K562 (cell line): ENCODE data around the gene MXRA7. TPM values are rescaled to one million over a fixed set of nuclear protein-coding genes. Genes with fewer than 3 reads are reported as not detected.

ENCODE experiments used
- ATAC-seq: fragments of 200-7000 bp; cut with Tn5 transposase; 3 replicates; pipeline ENCODE4 v1.9.1; 2020; ENCODE audit warnings: moderate library complexity
- BruUV-seq: library from RNA; stranded (reverse); fragments of 400-500 nt; replicated peaks from 2 replicates; lab custom pipeline; 2021; lab: Mats Ljungman, UMichigan
- CTCF ChIA-PET: fragments of 300-600 bp; formaldehyde crosslinking; extraction: SDS; loops from one replicate; lab custom pipeline; 2021; ENCODE audit warnings: low intra/inter-chr PET ratio; lab: Yijun Ruan, JAX
- POLR2A ChIA-PET: fragments of 300-600, 350-650 bp; sonication (Branson Sonifier 250); formaldehyde crosslinking; extraction: SDS; loops from one replicate; lab custom pipeline; 2021; ENCODE audit warnings: antibody characterized with exemption, inconsistent platforms; lab: Yijun Ruan, JAX
- DNase-seq, 4 experiments: peaks; one replicate each; pipeline versions ENCODE4 v3.0.0 to v3.0.0-alpha.2; 2011 to 2018; ENCODE audit warnings: low spot score in 3 of 4, mixed read lengths in 3 of 4; ENCODE audit errors: extremely low read depth in 1 of 4
- FAIRE-seq: peaks from 2 replicates; lab custom pipeline; 2011; peaks lifted over from hg19 to GRCh38; lab: Jason Lieb, UNC
- H2AFZ ChIP-seq: 2 replicates; pipeline ENCODE4 v1.6.0; 2011; ENCODE audit warnings: low read depth, low read length, control low read depth, inconsistent platforms
- H3K27ac ChIP-seq: fragments of 200-600 bp; 3 replicates; pipeline ENCODE4 v1.8.0; 2011; ENCODE audit warnings: low read depth, mild to moderate bottlenecking, control low read depth, inconsistent platforms, low read length, moderate library complexity, mixed read lengths; ENCODE audit errors: extremely low read depth
- H3K27me3 ChIP-seq, 2 experiments: fragments of 300-600 bp in 1 of 2; 2 replicates in 1 of 2; 3 replicates in 1 of 2; pipeline versions ENCODE4 v1.6.0 to v1.8.0; 2011; ENCODE audit warnings: inconsistent platforms in 2 of 2, low read length in 2 of 2, mild to moderate bottlenecking in 1 of 2, mixed read lengths in 1 of 2, moderate library complexity in 1 of 2; ENCODE audit not compliant: control insufficient read depth in 2 of 2, insufficient read depth in 2 of 2
- H3K36me3 ChIP-seq: fragments of 300-600 bp; 3 replicates; pipeline ENCODE4 v1.8.0; 2011; ENCODE audit warnings: mild to moderate bottlenecking, low read length, inconsistent platforms; ENCODE audit not compliant: control insufficient read depth, insufficient read depth
- H3K4me1 ChIP-seq, 2 experiments: fragments of 200-600 bp in 1 of 2; replicated peaks in 1 of 2; 2 replicates in 1 of 2; 3 replicates in 1 of 2; pipeline versions ENCODE4 v1.5.1 to v1.8.0; 2011; ENCODE audit warnings: inconsistent platforms in 2 of 2, low read length in 2 of 2, mild to moderate bottlenecking in 1 of 2, mixed read lengths in 1 of 2, moderate library complexity in 1 of 2; ENCODE audit not compliant: control insufficient read depth in 2 of 2, insufficient read depth in 2 of 2
- H3K4me2 ChIP-seq: 2 replicates; pipeline ENCODE4 v1.6.1; 2011; ENCODE audit warnings: low read length, control low read depth, inconsistent platforms, mixed read lengths; ENCODE audit not compliant: insufficient read depth
- H3K4me3 ChIP-seq: fragments of 200-600 bp; sonication (generic), shearing (Covaris generic); 2 replicates; pipeline ENCODE4 v1.5.1; 2016; ENCODE audit warnings: control low read depth, inconsistent platforms
- H3K79me2 ChIP-seq: fragments of 200-600 bp; 3 replicates; pipeline ENCODE4 v1.8.0; 2011; ENCODE audit warnings: low read length, inconsistent platforms; ENCODE audit not compliant: control insufficient read depth, insufficient read depth
- H3K9ac ChIP-seq, 2 experiments: 2 replicates each; pipeline versions ENCODE4 v1.6.0 to v1.6.1; 2011; ENCODE audit warnings: low read depth in 2 of 2, low read length in 2 of 2, control low read depth in 1 of 2, inconsistent platforms in 1 of 2, mild to moderate bottlenecking in 1 of 2, mixed read lengths in 1 of 2; ENCODE audit not compliant: insufficient read depth in 1 of 2
- H3K9me1 ChIP-seq: one replicate; pipeline ENCODE4 v1.6.0; 2011; ENCODE audit warnings: inconsistent platforms, mild to moderate bottlenecking, low read length, moderate library complexity; ENCODE audit not compliant: control insufficient read depth, insufficient read depth
- H3K9me3 ChIP-seq: replicated peaks from 2 replicates; pipeline ENCODE4 v1.5.1; 2011; ENCODE audit warnings: low read depth, low read length, inconsistent platforms; ENCODE audit not compliant: control insufficient read depth, insufficient read depth
- H4K20me1 ChIP-seq: replicated peaks from 2 replicates; pipeline ENCODE4 v1.6.1; 2011; ENCODE audit warnings: low read length, inconsistent platforms, mixed read lengths; ENCODE audit not compliant: control insufficient read depth, insufficient read depth
- ARHGAP35 ChIP-seq: fragments of 450-650 bp; IDR thresholded peaks from 2 replicates; pipeline ENCODE4 v1.6.1; 2018; ENCODE audit not compliant: partially characterized antibody
- DPF2 ChIP-seq: fragments of 450-650 bp; IDR thresholded peaks from 2 replicates; pipeline ENCODE4 v1.6.1; 2016
- EP400 ChIP-seq: fragments of 450-650 bp; IDR thresholded peaks from 2 replicates; pipeline ENCODE4 v1.6.1; 2017; ENCODE audit warnings: antibody characterized with exemption, mild to moderate bottlenecking, moderate library complexity
- ESRRB ChIP-seq: fragments of 250-450 bp; sonication (Bioruptor Pico); IDR thresholded peaks from 2 replicates; pipeline ENCODE4 v1.5.0; 2020; ENCODE audit warnings: mild to moderate bottlenecking, moderate library complexity, borderline replicate concordance
- FOXJ2 ChIP-seq: fragments of 200-800 bp; sonication (Bioruptor generic); IDR thresholded peaks from 2 replicates; pipeline ENCODE4 v1.6.1; 2016; ENCODE audit warnings: missing genetic modification characterization, missing compliant biosample characterization
- HDGF ChIP-seq: fragments of 450-650 bp; IDR thresholded peaks from 2 replicates; pipeline ENCODE4 v1.6.1; 2016
- HSF4 ChIP-seq: fragments of 250-450 bp; sonication (Bioruptor Pico); IDR thresholded peaks from 2 replicates; pipeline ENCODE4 v2.1.2; 2022; ENCODE audit warnings: mild to moderate bottlenecking, moderate library complexity, borderline replicate concordance
- MTA1 ChIP-seq: fragments of 450-650 bp; IDR thresholded peaks from 2 replicates; pipeline ENCODE4 v1.6.1; 2017; ENCODE audit warnings: borderline replicate concordance
- RBM22 ChIP-seq: fragments of 200-400 bp; formaldehyde crosslinking; IDR thresholded peaks from 2 replicates; pipeline ENCODE4 v1.6.1; 2018; ENCODE audit warnings: low read length, low read depth; ENCODE audit not compliant: poor library complexity, severe bottlenecking
- TFAM ChIP-seq: fragments of 250-450 bp; sonication (Bioruptor Pico); conservative IDR thresholded peaks from 2 replicates; pipeline ENCODE4 v1.5.0; 2021; ENCODE audit warnings: mild to moderate bottlenecking, moderate library complexity
- ZC3H11A ChIP-seq: IDR thresholded peaks from 2 replicates; pipeline ENCODE4 v1.6.1; 2012; ENCODE audit warnings: low read depth, low read length, improper control_type of control experiment
- ZFP30 ChIP-seq: fragments of 250-450 bp; sonication (Bioruptor Pico); IDR thresholded peaks from 2 replicates; pipeline ENCODE4 v1.8.0; 2022; ENCODE audit warnings: moderate library complexity, mild to moderate bottlenecking, inconsistent platforms, borderline replicate concordance
- ZNF586 ChIP-seq: fragments of 450-650 bp; formaldehyde crosslinking; conservative IDR thresholded peaks from 2 replicates; pipeline ENCODE4 v1.4.0; 2020; ENCODE audit warnings: mild to moderate bottlenecking, moderate library complexity
- WGBS: fragments of 100-300 bp; shearing (Covaris generic); methylation state at CpG from one replicate; pipeline ENCODE4 v1.1.6; 2016; ENCODE audit warnings: low coverage, mixed read lengths; ENCODE audit not compliant: insufficient coverage; ENCODE audit errors: missing lambda C conversion rate; 5-methylcytosine and 5-hydroxymethylcytosine counted together
- in situ Hi-C: fragments of 300-500 bp; cut with MboI; formaldehyde crosslinking; loops from 4 replicates; pipeline ENCODE4 v1.15.0; 2018; ENCODE audit warnings: inconsistent platforms, mixed read lengths
- intact Hi-C: fragments of 100-400 bp; cut with micrococcal nuclease; formaldehyde crosslinking; loops from 2 replicates; pipeline ENCODE4 v1.14.2; 2022
- polyA plus RNA-seq, 8 experiments: library from polyadenylated mRNA; depleted of rRNA in 4 of 8; stranded (reverse) in 5 of 8; unstranded in 3 of 8; fragments of >200 nt; fragmentation: Nextera tagmentation in 2 of 8; fragmentation: Illumina TruSeq in 1 of 8; extraction: Ambion mirVana in 2 of 8; extraction: Trizol in 1 of 8; gene quantifications; 2 replicates each; pipeline versions ENCODE4 v1.2.1 to v1.2.3, GENCODE V29; 2011 to 2014; ENCODE audit warnings: inconsistent platforms in 1 of 8, missing spikeins in 1 of 8
- total RNA-seq, 7 experiments: library from RNA; depleted of rRNA in 6 of 7; stranded (reverse); fragments of >200 nt in 6 of 7; fragmentation: Illumina TruSeq in 2 of 7; extraction: Trizol in 2 of 7; gene quantifications; 2 replicates each; pipeline versions ENCODE4 v1.2.1 to v1.2.3, GENCODE V29; 2011 to 2021; ENCODE audit warnings: low replicate concordance in 1 of 7
- TF ChIP-seq, protein P1 (sequence below), 2 experiments: fragments of 150-350 bp in 1 of 2; IDR thresholded peaks; 2 replicates each; pipeline ENCODE4 v1.6.1; 2012 to 2016; ENCODE audit warnings: low read depth in 2 of 2, low read length in 2 of 2, mild to moderate bottlenecking in 1 of 2, moderate library complexity in 1 of 2
- TF ChIP-seq, protein P2 (sequence below): fragments of 250-450 bp; sonication (Bioruptor Pico); IDR thresholded peaks from 2 replicates; pipeline ENCODE4 v1.5.0; 2021; ENCODE audit warnings: mild to moderate bottlenecking, borderline replicate concordance

MXRA7 gene
- total and polyA plus RNA-seq, 9 of the 15 experiments (the other 6 are each of a cell fraction or from before 2014, with no cell fraction given) = 2.6 to 38.4 (median 14.3) TPM

DNA sequence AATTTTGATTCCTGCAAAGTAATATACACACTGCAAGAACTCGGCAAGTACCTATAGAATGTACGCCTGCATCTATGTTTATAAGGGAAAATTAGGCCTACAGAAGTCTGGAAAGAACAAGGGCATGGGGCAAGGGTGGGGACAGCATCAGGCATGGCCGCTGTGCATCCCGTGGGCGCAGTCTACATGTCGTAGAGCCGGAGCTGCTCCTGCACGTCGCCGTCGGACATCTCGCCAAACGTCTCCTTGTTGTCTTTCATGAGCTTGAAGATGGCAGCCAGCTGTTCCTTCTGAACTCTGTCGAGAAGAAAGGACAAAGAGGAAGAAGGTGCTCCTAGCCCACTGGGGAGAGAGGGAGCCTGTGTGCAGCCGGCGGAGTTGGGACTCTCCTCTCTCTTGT is 33.4 kb downstream of the MXRA7 start:
- 76% methylated on average over 15 of the region's 16 CpGs for WGBS
- in situ Hi-C loops = no loop called here
- H3K36me3 ChIP-seq = no peaks in the 10 kb centered on the region
- H3K9me3 ChIP-seq = no peaks in the 10 kb centered on the region
- no peaks in the 10 kb centered on the region for H3K27me3 ChIP-seq
- H3K9me1 ChIP-seq = no peaks in the 10 kb centered on the region
- H3K4me2 ChIP-seq = no peak overlapping the region
- intact Hi-C loops = no loop called here
- no peak for DNase-seq
- no peak for FAIRE-seq
- H3K79me2 ChIP-seq = peaks cover 1% of the 10 kb centered on the region; the same call in 1 of the 3 replicates
- CTCF ChIA-PET = no interaction called here
- no peak overlapping the region for H3K9ac ChIP-seq
- no peak for TF ChIP-seq HSF4
- TF ChIP-seq ZNF586 (CRISPR knock-in tag) = no peak
- no peak for TF ChIP-seq DPF2
- TF ChIP-seq ESRRB (CRISPR knock-in tag) = no peak
- TF ChIP-seq RBM22 = no peak
- no peak for TF ChIP-seq ARHGAP35
- no peak for TF ChIP-seq EP400
- no peak for TF ChIP-seq ZFP30
- no peak for TF ChIP-seq MTA1
- TF ChIP-seq, protein P1, sequence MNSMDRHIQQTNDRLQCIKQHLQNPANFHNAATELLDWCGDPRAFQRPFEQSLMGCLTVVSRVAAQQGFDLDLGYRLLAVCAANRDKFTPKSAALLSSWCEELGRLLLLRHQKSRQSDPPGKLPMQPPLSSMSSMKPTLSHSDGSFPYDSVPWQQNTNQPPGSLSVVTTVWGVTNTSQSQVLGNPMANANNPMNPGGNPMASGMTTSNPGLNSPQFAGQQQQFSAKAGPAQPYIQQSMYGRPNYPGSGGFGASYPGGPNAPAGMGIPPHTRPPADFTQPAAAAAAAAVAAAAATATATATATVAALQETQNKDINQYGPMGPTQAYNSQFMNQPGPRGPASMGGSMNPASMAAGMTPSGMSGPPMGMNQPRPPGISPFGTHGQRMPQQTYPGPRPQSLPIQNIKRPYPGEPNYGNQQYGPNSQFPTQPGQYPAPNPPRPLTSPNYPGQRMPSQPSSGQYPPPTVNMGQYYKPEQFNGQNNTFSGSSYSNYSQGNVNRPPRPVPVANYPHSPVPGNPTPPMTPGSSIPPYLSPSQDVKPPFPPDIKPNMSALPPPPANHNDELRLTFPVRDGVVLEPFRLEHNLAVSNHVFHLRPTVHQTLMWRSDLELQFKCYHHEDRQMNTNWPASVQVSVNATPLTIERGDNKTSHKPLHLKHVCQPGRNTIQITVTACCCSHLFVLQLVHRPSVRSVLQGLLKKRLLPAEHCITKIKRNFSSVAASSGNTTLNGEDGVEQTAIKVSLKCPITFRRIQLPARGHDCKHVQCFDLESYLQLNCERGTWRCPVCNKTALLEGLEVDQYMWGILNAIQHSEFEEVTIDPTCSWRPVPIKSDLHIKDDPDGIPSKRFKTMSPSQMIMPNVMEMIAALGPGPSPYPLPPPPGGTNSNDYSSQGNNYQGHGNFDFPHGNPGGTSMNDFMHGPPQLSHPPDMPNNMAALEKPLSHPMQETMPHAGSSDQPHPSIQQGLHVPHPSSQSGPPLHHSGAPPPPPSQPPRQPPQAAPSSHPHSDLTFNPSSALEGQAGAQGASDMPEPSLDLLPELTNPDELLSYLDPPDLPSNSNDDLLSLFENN (IDR thresholded peaks at IDR 0.05; ENCODE audit: low read depth in 2 of 2, low read length in 2 of 2) = no peak
- TF ChIP-seq FOXJ2 (tag) = no peak
- no peak for TF ChIP-seq ZC3H11A
- no peak for TF ChIP-seq TFAM (CRISPR knock-in tag)
- TF ChIP-seq, protein P2, sequence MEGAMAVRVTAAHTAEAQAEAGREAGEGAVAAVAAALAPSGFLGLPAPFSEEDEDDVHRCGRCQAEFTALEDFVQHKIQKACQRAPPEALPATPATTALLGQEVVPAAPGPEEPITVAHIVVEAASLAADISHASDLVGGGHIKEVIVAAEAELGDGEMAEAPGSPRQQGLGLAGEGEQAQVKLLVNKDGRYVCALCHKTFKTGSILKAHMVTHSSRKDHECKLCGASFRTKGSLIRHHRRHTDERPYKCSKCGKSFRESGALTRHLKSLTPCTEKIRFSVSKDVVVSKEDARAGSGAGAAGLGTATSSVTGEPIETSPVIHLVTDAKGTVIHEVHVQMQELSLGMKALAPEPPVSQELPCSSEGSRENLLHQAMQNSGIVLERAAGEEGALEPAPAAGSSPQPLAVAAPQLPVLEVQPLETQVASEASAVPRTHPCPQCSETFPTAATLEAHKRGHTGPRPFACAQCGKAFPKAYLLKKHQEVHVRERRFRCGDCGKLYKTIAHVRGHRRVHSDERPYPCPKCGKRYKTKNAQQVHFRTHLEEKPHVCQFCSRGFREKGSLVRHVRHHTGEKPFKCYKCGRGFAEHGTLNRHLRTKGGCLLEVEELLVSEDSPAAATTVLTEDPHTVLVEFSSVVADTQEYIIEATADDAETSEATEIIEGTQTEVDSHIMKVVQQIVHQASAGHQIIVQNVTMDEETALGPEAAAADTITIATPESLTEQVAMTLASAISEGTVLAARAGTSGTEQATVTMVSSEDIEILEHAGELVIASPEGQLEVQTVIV (CRISPR knock-in tag) = no peak
- no peak for TF ChIP-seq HDGF
- TF ChIP-seq, all 486 proteins: peak for 0
- no peak for ATAC-seq
- Histone ChIP-seq H3K4me3 (no peak overlapping the region), H3K4me1 (peaks cover 24 to 28% of the 10 kb centered on the region in 2 experiments), H4K20me1 (no peaks in the 10 kb centered on the region), H2AFZ (no peak overlapping the region), H3K27ac (no peak overlapping the region)
- no TSS peak for BruUV-seq
- POLR2A ChIA-PET = interaction anchor here (0.5 to 0.6 kb wide), 2 partner anchors 12 to 214 kb away, joined by 3 to 5 read pairs; no protein-coding TSS in a partner anchor
